ENCODE measurements around the gene EPHA5. TPM values are rescaled to one million over a fixed set of nuclear protein-coding genes. Genes with fewer than 3 reads are reported as not detected.

Gene EPHA5
- total RNA-seq, 1 donor from 2014 or later, result 0.20 TPM

- ATAC-seq (peak; percentile 53), DNase-seq (no peak)
- H3K4me3 ChIP-seq, result no peak overlapping the region
- H3K27ac ChIP-seq, result no peak overlapping the region
- no peak for TF ChIP-seq CTCF (IDR thresholded peaks at IDR 0.05)
- H3K27me3 ChIP-seq, result no peaks in the 10 kb centered on the region
- intact Hi-C loops (cut with DNase I), result no loop called here
- H3K4me1 ChIP-seq, result no peaks in the 10 kb centered on the region
- no peaks in the 10 kb centered on the region for H3K9me3 ChIP-seq
- H3K36me3 ChIP-seq, result no peaks in the 10 kb centered on the region
These were observed 253.4 kb downstream of the EPHA5 start for GRCh38 chr4:65416891-65417290.

- H3K27ac ChIP-seq, result no peak overlapping the region
- H3K36me3 ChIP-seq, result no peaks in the 10 kb centered on the region
- DNase-seq (no peak), ATAC-seq (no peak)
- H3K4me1 ChIP-seq, result no peaks in the 10 kb centered on the region
- no peaks in the 10 kb centered on the region for H3K9me3 ChIP-seq
- H3K27me3 ChIP-seq, result no peaks in the 10 kb centered on the region
- intact Hi-C loops (cut with DNase I), result no loop called here
- H3K4me3 ChIP-seq, result no peak overlapping the region
- TF ChIP-seq CTCF (IDR thresholded peaks at IDR 0.05), result no peak
These were observed 262.8 kb downstream of the EPHA5 start for GRCh38 chr4:65407483-65407882.

GRCh38 chr4:65401083-65401482 is 269.2 kb downstream of the EPHA5 start:
- H3K27ac ChIP-seq, result no peak overlapping the region

GRCh38 chr4:65399084-65399483 is 271.2 kb downstream of the EPHA5 start:
- DNase-seq (no peak), ATAC-seq (peak; percentile 16)
- TF ChIP-seq CTCF (IDR thresholded peaks at IDR 0.05), result no peak
- no peaks in the 10 kb centered on the region for H3K27me3 ChIP-seq
- intact Hi-C loops (cut with DNase I), result no loop called here
- no peaks in the 10 kb centered on the region for H3K36me3 ChIP-seq
- no peaks in the 10 kb centered on the region for H3K4me1 ChIP-seq
- H3K9me3 ChIP-seq, result no peaks in the 10 kb centered on the region
- H3K4me3 ChIP-seq, result no peak overlapping the region
- no peak overlapping the region for H3K27ac ChIP-seq

More at GRCh38 chr4:65401083-65401482, 269.2 kb downstream of the EPHA5 start:
- no peak for TF ChIP-seq CTCF (IDR thresholded peaks at IDR 0.05)
- no peaks in the 10 kb centered on the region for H3K27me3 ChIP-seq
- H3K36me3 ChIP-seq, result no peaks in the 10 kb centered on the region
- intact Hi-C loops (cut with DNase I), result no loop called here
- ATAC-seq (no peak), DNase-seq (no peak)
- H3K9me3 ChIP-seq, result no peaks in the 10 kb centered on the region
- no peak overlapping the region for H3K4me3 ChIP-seq
- no peaks in the 10 kb centered on the region for H3K4me1 ChIP-seq

- intact Hi-C loops (cut with DNase I), result no loop called here
- no peaks in the 10 kb centered on the region for H3K36me3 ChIP-seq
- H3K27ac ChIP-seq, result no peak overlapping the region
- H3K9me3 ChIP-seq, result no peaks in the 10 kb centered on the region
- DNase-seq, result no peak
- H3K4me1 ChIP-seq, result no peaks in the 10 kb centered on the region
- no peak overlapping the region for H3K4me3 ChIP-seq
- no peak for TF ChIP-seq CTCF (IDR thresholded peaks at IDR 0.05)
- no peak for ATAC-seq
- H3K27me3 ChIP-seq, result no peaks in the 10 kb centered on the region
These were observed 277.2 kb downstream of the EPHA5 start for GRCh38 chr4:65393078-65393477.

GRCh38 chr4:65392488-65392887 is 277.8 kb downstream of the EPHA5 start:
- ATAC-seq, result no peak
- H3K27ac ChIP-seq, result no peak overlapping the region
- no peaks in the 10 kb centered on the region for H3K36me3 ChIP-seq
- H3K9me3 ChIP-seq, result no peaks in the 10 kb centered on the region
- H3K4me3 ChIP-seq, result no peak overlapping the region
- TF ChIP-seq CTCF (IDR thresholded peaks at IDR 0.05), result no peak
- no peak for DNase-seq
- intact Hi-C loops (cut with DNase I), result no loop called here
- H3K4me1 ChIP-seq, result no peaks in the 10 kb centered on the region
- no peaks in the 10 kb centered on the region for H3K27me3 ChIP-seq

Data from upper lobe of right lung (tissue), 1 donor.